ENCODE results near the gene GRID2. TPM values are rescaled to one million over a fixed set of nuclear protein-coding genes. Genes with fewer than 3 reads are reported as not detected.

The GRID2 gene
- total RNA-seq, 1 experiment from 2014 or later, result not detected

DNA sequence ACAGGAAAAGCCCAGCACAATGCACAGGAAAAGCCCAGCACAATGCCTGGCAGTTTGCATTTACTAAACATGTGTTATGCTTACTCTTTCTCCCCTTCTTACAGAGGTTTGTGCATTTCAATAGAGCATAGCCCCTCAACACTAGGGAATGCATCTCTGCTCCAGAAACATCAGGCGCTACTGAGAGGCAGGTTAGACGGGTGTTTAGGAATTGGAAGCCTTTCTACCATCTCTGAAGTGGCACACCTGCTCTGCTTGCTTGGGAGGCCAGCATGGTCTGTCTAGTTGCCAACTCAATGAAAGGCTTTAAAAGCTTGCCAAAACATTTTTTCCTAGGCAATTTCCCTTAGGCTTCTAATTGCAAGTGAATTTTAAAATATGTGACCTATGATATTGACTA is 55.7 kb downstream of the GRID2 start:
- Histone ChIP-seq H3K9me3 (no peaks in the 10 kb centered on the region), H3K4me3 (ENCODE audit: low read depth, low read length) (no peak overlapping the region), H3K27me3 (replicated peaks; ENCODE audit: control insufficient read depth, insufficient read depth, low read length) (no peaks in the 10 kb centered on the region), H3K4me1 (no peaks in the 10 kb centered on the region), H3K36me3 (ENCODE audit: control insufficient read depth, insufficient read depth, low read length) (no peaks in the 10 kb centered on the region)
- H3K36me3 Mint-ChIP-seq (ENCODE audit: insufficient read depth, unreplicated experiment), result no peaks in the 10 kb centered on the region
- no peaks in the 10 kb centered on the region for H3K9me3 Mint-ChIP-seq (ENCODE audit: unreplicated experiment)
- intact Hi-C loops (cut with micrococcal nuclease; ENCODE audit: unreplicated experiment), result no loop called here
- TF ChIP-seq, protein P1, sequence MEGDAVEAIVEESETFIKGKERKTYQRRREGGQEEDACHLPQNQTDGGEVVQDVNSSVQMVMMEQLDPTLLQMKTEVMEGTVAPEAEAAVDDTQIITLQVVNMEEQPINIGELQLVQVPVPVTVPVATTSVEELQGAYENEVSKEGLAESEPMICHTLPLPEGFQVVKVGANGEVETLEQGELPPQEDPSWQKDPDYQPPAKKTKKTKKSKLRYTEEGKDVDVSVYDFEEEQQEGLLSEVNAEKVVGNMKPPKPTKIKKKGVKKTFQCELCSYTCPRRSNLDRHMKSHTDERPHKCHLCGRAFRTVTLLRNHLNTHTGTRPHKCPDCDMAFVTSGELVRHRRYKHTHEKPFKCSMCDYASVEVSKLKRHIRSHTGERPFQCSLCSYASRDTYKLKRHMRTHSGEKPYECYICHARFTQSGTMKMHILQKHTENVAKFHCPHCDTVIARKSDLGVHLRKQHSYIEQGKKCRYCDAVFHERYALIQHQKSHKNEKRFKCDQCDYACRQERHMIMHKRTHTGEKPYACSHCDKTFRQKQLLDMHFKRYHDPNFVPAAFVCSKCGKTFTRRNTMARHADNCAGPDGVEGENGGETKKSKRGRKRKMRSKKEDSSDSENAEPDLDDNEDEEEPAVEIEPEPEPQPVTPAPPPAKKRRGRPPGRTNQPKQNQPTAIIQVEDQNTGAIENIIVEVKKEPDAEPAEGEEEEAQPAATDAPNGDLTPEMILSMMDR (IDR thresholded peaks at IDR 0.05; ENCODE audit: insufficient read depth in 1 of 2, low read depth in 1 of 2, low read length in 1 of 2, severe bottlenecking in 1 of 2, unreplicated experiment in 1 of 2), result no peak
- H3K4me1 Mint-ChIP-seq (ENCODE audit: low read depth, unreplicated experiment), result no peaks in the 10 kb centered on the region
- no peak for DNase-seq
- H3K27ac Mint-ChIP-seq (ENCODE audit: unreplicated experiment), result no peak overlapping the region
- ChIA-PET POLR2A (no interaction called here), CTCF (no interaction called here)
- no peaks in the 10 kb centered on the region for H3K27me3 Mint-ChIP-seq (ENCODE audit: insufficient read depth, unreplicated experiment)
- H3K4me3 Mint-ChIP-seq (ENCODE audit: unreplicated experiment), result no peak overlapping the region
- no TSS peak for BruUV-seq (replicated peaks)

DNA sequence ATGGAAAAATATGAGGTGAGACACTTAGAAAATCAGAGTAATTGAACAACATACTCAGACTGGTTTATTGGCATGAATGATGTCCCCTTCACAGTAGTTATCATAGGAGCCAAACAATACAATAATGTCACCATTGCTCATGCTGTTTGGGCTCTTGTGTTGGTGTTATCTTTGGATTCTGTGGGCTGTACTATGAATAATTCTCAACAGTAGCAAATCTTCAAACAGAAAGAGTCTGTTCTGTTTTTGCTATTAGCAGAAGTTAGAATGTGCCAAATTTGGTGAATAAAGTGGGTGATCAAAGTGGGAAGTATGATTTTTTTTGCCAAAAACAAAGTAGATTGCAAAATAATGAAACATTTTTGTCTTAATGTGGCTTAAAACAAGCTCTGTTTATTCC is 58.3 kb downstream of the GRID2 start:
- Mint-ChIP-seq H3K27me3 (ENCODE audit: insufficient read depth, unreplicated experiment) (no peaks in the 10 kb centered on the region), H3K4me3 (ENCODE audit: unreplicated experiment) (no peak overlapping the region), H3K4me1 (ENCODE audit: low read depth, unreplicated experiment) (no peaks in the 10 kb centered on the region), H3K36me3 (ENCODE audit: insufficient read depth, unreplicated experiment) (no peaks in the 10 kb centered on the region), H3K9me3 (ENCODE audit: unreplicated experiment) (no peaks in the 10 kb centered on the region), H3K27ac (ENCODE audit: unreplicated experiment) (no peak overlapping the region)
- CTCF ChIA-PET, result no interaction called here
- Histone ChIP-seq H3K4me1 (no peaks in the 10 kb centered on the region), H3K4me3 (ENCODE audit: low read depth, low read length) (no peak overlapping the region), H3K36me3 (ENCODE audit: control insufficient read depth, insufficient read depth, low read length) (no peaks in the 10 kb centered on the region), H3K27me3 (replicated peaks; ENCODE audit: control insufficient read depth, insufficient read depth, low read length) (no peaks in the 10 kb centered on the region), H3K9me3 (no peaks in the 10 kb centered on the region)
- POLR2A ChIA-PET, result no interaction called here
- no TSS peak for BruUV-seq (replicated peaks)
- TF ChIP-seq, protein P1 (IDR thresholded peaks at IDR 0.05; ENCODE audit: insufficient read depth in 1 of 2, low read depth in 1 of 2, low read length in 1 of 2, severe bottlenecking in 1 of 2, unreplicated experiment in 1 of 2), result no peak
- intact Hi-C loops (cut with micrococcal nuclease; ENCODE audit: unreplicated experiment), result no loop called here
- no peak for DNase-seq

DNA sequence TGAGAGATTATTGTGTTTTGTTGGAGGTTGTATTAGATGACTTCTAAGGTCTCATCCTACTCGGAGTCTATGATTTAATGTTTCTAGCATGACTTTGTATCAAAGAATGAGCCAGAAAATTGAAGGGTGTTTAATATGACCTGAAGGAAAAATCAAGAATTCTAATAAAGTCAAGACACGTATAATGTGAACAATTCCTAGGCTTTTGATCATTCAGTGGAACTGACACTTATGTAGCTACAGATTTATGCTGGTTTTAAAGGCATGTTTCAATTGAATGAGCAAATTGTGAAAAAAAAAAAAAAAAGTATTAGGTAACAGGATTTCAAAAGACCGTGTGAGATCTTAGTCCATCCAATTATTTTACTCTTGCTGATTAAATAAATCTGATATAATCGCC is 64.9 kb downstream of the GRID2 start:
- CTCF ChIA-PET, result no interaction called here

More for the DNA sequence above, 64.9 kb downstream of the GRID2 start:
- no TSS peak for BruUV-seq (replicated peaks)
- Histone ChIP-seq H3K4me3 (ENCODE audit: low read depth, low read length) (no peak overlapping the region), H3K4me1 (no peaks in the 10 kb centered on the region), H3K27me3 (replicated peaks; ENCODE audit: control insufficient read depth, insufficient read depth, low read length) (no peaks in the 10 kb centered on the region), H3K9me3 (no peaks in the 10 kb centered on the region), H3K36me3 (ENCODE audit: control insufficient read depth, insufficient read depth, low read length) (no peaks in the 10 kb centered on the region)
- TF ChIP-seq, protein P1 (IDR thresholded peaks at IDR 0.05; ENCODE audit: insufficient read depth in 1 of 2, low read depth in 1 of 2, low read length in 1 of 2, severe bottlenecking in 1 of 2, unreplicated experiment in 1 of 2), result no peak
- no peak overlapping the region for H3K4me3 Mint-ChIP-seq (ENCODE audit: unreplicated experiment)
- H3K27ac Mint-ChIP-seq (ENCODE audit: unreplicated experiment), result no peak overlapping the region
- H3K4me1 Mint-ChIP-seq (ENCODE audit: low read depth, unreplicated experiment), result no peaks in the 10 kb centered on the region
- H3K36me3 Mint-ChIP-seq (ENCODE audit: insufficient read depth, unreplicated experiment), result no peaks in the 10 kb centered on the region
- no peak for DNase-seq
- H3K27me3 Mint-ChIP-seq (ENCODE audit: insufficient read depth, unreplicated experiment), result no peaks in the 10 kb centered on the region
- H3K9me3 Mint-ChIP-seq (ENCODE audit: unreplicated experiment), result no peaks in the 10 kb centered on the region
- POLR2A ChIA-PET, result no interaction called here
- intact Hi-C loops (cut with micrococcal nuclease; ENCODE audit: unreplicated experiment), result no loop called here
